Sigmoid colon (tissue), 7 donors: ENCODE measurements around the gene PEX14. TPM values are rescaled to one million over a fixed set of nuclear protein-coding genes. Genes with fewer than 3 reads are reported as not detected.

Source experiments
- DNase-seq: peaks from one replicate; pipeline ENCODE4 v3.0.0-alpha.2; 2019
- H3K27ac ChIP-seq, 4 donors: fragments of 200-600 bp; sonication (generic); one replicate each; pipeline ENCODE4 v1.5.1; 2016 to 2019; ENCODE audit warnings: mild to moderate bottlenecking in 1 of 4
- H3K27me3 ChIP-seq, 3 donors: fragments of 200-600 bp; sonication (generic); one replicate each; pipeline ENCODE4 v1.5.1; 2019; ENCODE audit warnings: mild to moderate bottlenecking in 1 of 3
- H3K36me3 ChIP-seq, 4 donors: fragments of 200-600 bp; sonication (generic); one replicate each; pipeline ENCODE4 v1.5.1; 2016 to 2019
- H3K4me1 ChIP-seq, 4 donors: fragments of 200-600 bp; sonication (generic); one replicate each; pipeline ENCODE4 v1.5.1; 2017 to 2019
- H3K4me3 ChIP-seq, 4 donors: fragments of 200-600 bp; sonication (generic); one replicate each; pipeline ENCODE4 v1.5.1; 2017 to 2019; ENCODE audit warnings: mild to moderate bottlenecking in 2 of 4, moderate library complexity in 1 of 4
- H3K9me3 ChIP-seq, 4 donors: fragments of 200-600 bp in 3 of 4; sonication (generic) in 3 of 4; one replicate each; pipeline versions ENCODE4 v1.5.1 to v1.6.1; 2013 to 2019
- CTCF ChIP-seq, 4 experiments: fragments of 450-650 bp in 3 of 4; fragments of 200-600 bp in 1 of 4; IDR thresholded peaks; one replicate each; pipeline ENCODE4 v1.5.1; 2016 to 2019; ENCODE audit warnings: antibody characterized with exemption in 4 of 4, mild to moderate bottlenecking in 3 of 4, moderate library complexity in 2 of 4
- EP300 ChIP-seq, 4 donors: sonication (generic); formaldehyde crosslinking; IDR thresholded peaks; one replicate each; pipeline ENCODE4 v1.6.1; 2017; ENCODE audit warnings: antibody characterized with exemption in 4 of 4
- POLR2A ChIP-seq, 2 donors: fragments of 450-650 bp; IDR thresholded peaks; one replicate each; pipeline ENCODE4 v1.6.1; 2016; ENCODE audit warnings: antibody characterized with exemption in 2 of 2, mild to moderate bottlenecking in 2 of 2, moderate library complexity in 2 of 2
- POLR2AphosphoS5 ChIP-seq, 4 donors: sonication (generic); formaldehyde crosslinking; IDR thresholded peaks; one replicate each; pipeline ENCODE4 v1.6.1; 2017; ENCODE audit warnings: antibody characterized with exemption in 4 of 4
- WGBS, 2 donors: extraction: QIAGEN DNeasy Blood & Tissue Kit; methylation state at CpG; one replicate each; pipeline ENCODE4 v1.1.7; 2013; 5-methylcytosine and 5-hydroxymethylcytosine counted together
- intact Hi-C: fragments of 100-400 bp; cut with DNase I; formaldehyde crosslinking; loops from one replicate; pipeline ENCODE4 v1.15.1; 2023
- polyA plus RNA-seq, 3 donors: library from polyadenylated mRNA; stranded (reverse); fragments of 200-250 nt; gene quantifications; one replicate each; pipeline ENCODE4 v1.2.3, GENCODE V29; 2013
- total RNA-seq, 4 donors: library from RNA; depleted of rRNA; stranded (reverse); fragments of >200 nt; gene quantifications; one replicate each; pipeline ENCODE4 v1.1.0, GENCODE V29; 2016
- donor health status: healthy with polysubstance abuse.
- donor health status: Bipolar disorder and iron deficiency.
- donor health status: healthy.

PEX14 gene
- total and polyA plus RNA-seq, 7 donors: 8.3 to 23.3 (median 14.4) TPM

- TF ChIP-seq POLR2A (IDR thresholded peaks at IDR 0.05) (no peak), CTCF (IDR thresholded peaks at IDR 0.05) (no peak), POLR2AphosphoS5 (IDR thresholded peaks at IDR 0.05) (no peak), EP300 (IDR thresholded peaks at IDR 0.05) (no peak)
- intact Hi-C loops: loop anchor here (5.0 kb wide), 1 partner anchor 431 kb away; no protein-coding TSS in a partner anchor
- Histone ChIP-seq H3K9me3 (no peaks in the 10 kb centered on the region), H3K4me1 (peaks cover 0 to 42% (median 28%) of the 10 kb centered on the region in 4 donors), H3K4me3 (no peak overlapping the region), H3K27ac (peak overlapping the region; percentile 11 to 61 (median 44)), H3K27me3 (no peaks in the 10 kb centered on the region), H3K36me3 (no peaks in the 10 kb centered on the region)
- peak; percentile 68 for DNase-seq
- WGBS, 2 donors: 23 to 24% methylated on average over 12 of the region's 12 CpGs
Observed at GRCh38 chr1:10510520-10511493, 36.1 kb downstream of the PEX14 start.

GRCh38 chr1:10511494-10511885, 36.7 kb downstream of the PEX14 start:
- H3K4me3 ChIP-seq: no peak overlapping the region
- DNase-seq: peak; percentile 30
- H3K36me3 ChIP-seq: no peaks in the 10 kb centered on the region
- peak overlapping the region in 3 of 4 donors; percentile 6 to 61 (median 37) for H3K27ac ChIP-seq
- TF ChIP-seq CTCF (IDR thresholded peaks at IDR 0.05) (no peak), POLR2AphosphoS5 (IDR thresholded peaks at IDR 0.05) (no peak), POLR2A (IDR thresholded peaks at IDR 0.05) (no peak), EP300 (IDR thresholded peaks at IDR 0.05) (no peak)
- H3K9me3 ChIP-seq: no peaks in the 10 kb centered on the region
- intact Hi-C loops: loop anchor here (5.0 kb wide), 1 partner anchor 431 kb away; no protein-coding TSS in a partner anchor
- H3K4me1 ChIP-seq: peaks cover 0 to 47% (median 30%) of the 10 kb centered on the region in 4 donors
- H3K27me3 ChIP-seq: no peaks in the 10 kb centered on the region
- 38 to 47% methylated on average over 3 of the region's 3 CpGs for WGBS, 2 donors

- Histone ChIP-seq H3K9me3 (no peaks in the 10 kb centered on the region), H3K27me3 (no peaks in the 10 kb centered on the region), H3K36me3 (no peaks in the 10 kb centered on the region), H3K27ac (peak overlapping the region in 2 of 4 donors; percentile 19 to 33), H3K4me3 (no peak overlapping the region), H3K4me1 (peaks cover 0 to 50% (median 27%) of the 10 kb centered on the region in 4 donors)
- TF ChIP-seq POLR2AphosphoS5 (IDR thresholded peaks at IDR 0.05): no peak
- WGBS, 2 donors: 93% methylated on average over 5 of the region's 5 CpGs
- intact Hi-C loops: loop anchor here (5.0 kb wide), 1 partner anchor 429 kb away; no protein-coding TSS in a partner anchor
- no peak for DNase-seq
Observed at GRCh38 chr1:10513199-10513598, 38.4 kb downstream of the PEX14 start.

GRCh38 chr1:10514490-10515235, 39.9 kb downstream of the PEX14 start:
- intact Hi-C loops: loop anchor here (5.0 kb wide), 1 partner anchor 428 kb away; no protein-coding TSS in a partner anchor

More at GRCh38 chr1:10514490-10515235, 39.9 kb downstream of the PEX14 start:
- WGBS, 2 donors: 81 to 84% methylated on average over 8 of the region's 8 CpGs
- TF ChIP-seq EP300 (IDR thresholded peaks at IDR 0.05) (no peak), CTCF (IDR thresholded peaks at IDR 0.05) (peak in 3 of 4 experiments; percentile 32 to 54 (median 33))
- Histone ChIP-seq H3K27ac (no peak overlapping the region), H3K27me3 (no peaks in the 10 kb centered on the region), H3K4me3 (no peak overlapping the region), H3K36me3 (no peaks in the 10 kb centered on the region), H3K9me3 (no peaks in the 10 kb centered on the region), H3K4me1 (peaks cover 0 to 63% (median 38%) of the 10 kb centered on the region in 4 donors)
- DNase-seq: no peak
